ENCODE measurements around the gene ANKRD33. TPM values are rescaled to one million over a fixed set of nuclear protein-coding genes. Genes with fewer than 3 reads are reported as not detected.

Gene ANKRD33
- total RNA-seq, 4 donors from 2014 or later = 0.70 TPM; not detected in 3

DNA sequence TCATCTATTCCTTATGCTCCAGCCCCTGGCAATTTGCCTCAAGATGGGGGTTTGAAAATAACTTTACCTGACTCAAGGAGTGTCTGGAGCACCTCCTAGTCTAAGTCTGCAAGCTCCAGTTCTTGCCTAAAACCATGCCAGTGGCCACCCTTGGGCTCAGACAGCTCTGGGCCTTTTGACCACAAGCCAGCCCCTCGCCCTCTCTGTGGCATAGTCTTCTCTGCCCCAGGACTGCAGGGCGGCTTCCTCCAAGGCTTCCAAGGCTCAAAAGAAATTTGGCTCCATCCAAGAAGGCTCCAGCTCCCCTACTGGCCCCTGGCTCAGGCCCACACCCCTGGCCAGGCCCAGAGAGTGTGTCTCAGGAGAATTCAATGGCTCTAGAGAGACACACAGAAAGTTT lies 34.2 kb downstream of the ANKRD33 start:
- Histone ChIP-seq H3K27ac (peak overlapping the region in 3 of 4 donors; percentile 74 to 83 (median 80)), H3K27me3 (no peaks in the 10 kb centered on the region), H3K36me3 (peaks cover 0 to 8% (median 0%) of the 10 kb centered on the region in 3 donors), H3K4me1 (peaks cover 10 to 39% (median 18%) of the 10 kb centered on the region in 3 donors), H3K4me3 (no peak overlapping the region), H3K9me3 (no peaks in the 10 kb centered on the region)
- 83% methylated on average over 1 of the region's 2 CpGs; no CpG with 5 or more reads in 1 of the 2 donors for WGBS, 2 donors
- DNase-seq = no peak
- TF ChIP-seq, protein P1, sequence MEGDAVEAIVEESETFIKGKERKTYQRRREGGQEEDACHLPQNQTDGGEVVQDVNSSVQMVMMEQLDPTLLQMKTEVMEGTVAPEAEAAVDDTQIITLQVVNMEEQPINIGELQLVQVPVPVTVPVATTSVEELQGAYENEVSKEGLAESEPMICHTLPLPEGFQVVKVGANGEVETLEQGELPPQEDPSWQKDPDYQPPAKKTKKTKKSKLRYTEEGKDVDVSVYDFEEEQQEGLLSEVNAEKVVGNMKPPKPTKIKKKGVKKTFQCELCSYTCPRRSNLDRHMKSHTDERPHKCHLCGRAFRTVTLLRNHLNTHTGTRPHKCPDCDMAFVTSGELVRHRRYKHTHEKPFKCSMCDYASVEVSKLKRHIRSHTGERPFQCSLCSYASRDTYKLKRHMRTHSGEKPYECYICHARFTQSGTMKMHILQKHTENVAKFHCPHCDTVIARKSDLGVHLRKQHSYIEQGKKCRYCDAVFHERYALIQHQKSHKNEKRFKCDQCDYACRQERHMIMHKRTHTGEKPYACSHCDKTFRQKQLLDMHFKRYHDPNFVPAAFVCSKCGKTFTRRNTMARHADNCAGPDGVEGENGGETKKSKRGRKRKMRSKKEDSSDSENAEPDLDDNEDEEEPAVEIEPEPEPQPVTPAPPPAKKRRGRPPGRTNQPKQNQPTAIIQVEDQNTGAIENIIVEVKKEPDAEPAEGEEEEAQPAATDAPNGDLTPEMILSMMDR (IDR thresholded peaks at IDR 0.05) = no peak
- TF ChIP-seq POLR2A (IDR thresholded peaks at IDR 0.05) = no peak
- intact Hi-C loops (cut with DNase I) = no loop called here

DNA sequence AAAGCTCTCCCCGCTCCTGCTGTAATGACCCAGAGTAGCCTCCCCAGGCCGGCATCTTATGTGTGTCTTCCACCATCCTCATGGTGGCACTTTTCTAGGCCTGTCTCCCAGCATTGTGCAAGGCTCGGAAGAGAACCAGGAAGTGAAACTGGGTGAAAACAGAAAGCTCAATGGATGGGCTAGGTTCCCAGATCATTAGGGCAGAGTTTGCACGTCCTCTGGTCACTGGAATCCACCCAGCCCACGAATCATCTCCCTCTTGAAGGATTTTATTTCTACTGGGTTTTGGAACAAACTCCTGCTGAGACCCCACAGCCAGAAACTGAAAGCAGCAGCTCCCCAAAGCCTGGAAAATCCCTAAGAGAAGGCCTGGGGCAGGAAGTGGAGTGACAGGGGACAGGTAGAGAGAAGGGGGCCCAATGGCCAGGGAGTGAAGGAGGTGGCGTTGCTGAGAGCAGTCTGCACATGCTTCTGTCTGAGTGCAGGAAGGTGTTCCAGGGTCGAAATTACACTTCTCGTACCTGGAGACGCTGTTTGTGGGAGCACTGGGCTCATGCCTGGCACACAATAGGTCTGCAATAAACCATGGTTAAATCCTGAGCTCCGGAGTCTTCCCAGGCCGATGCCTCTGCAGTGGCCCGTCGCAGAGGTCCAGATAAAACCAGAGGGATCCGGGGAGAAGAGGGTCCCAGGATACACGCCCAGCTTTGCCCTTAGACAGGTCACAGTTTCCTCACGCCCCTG lies 35.0 kb downstream of the ANKRD33 start:
- peaks cover 10 to 31% (median 18%) of the 10 kb centered on the region in 3 donors for H3K4me1 ChIP-seq
- DNase-seq = no peak
- intact Hi-C loops (cut with DNase I) = no loop called here
- H3K36me3 ChIP-seq = peaks cover 0 to 8% (median 0%) of the 10 kb centered on the region in 3 donors
- 39 to 45% methylated on average over 6 to 15 of the region's 16 CpGs for WGBS, 2 donors
- peak overlapping the region; percentile 33 to 83 (median 77) for H3K27ac ChIP-seq
- TF ChIP-seq POLR2A (IDR thresholded peaks at IDR 0.05) = no peak
- TF ChIP-seq, protein P1 (IDR thresholded peaks at IDR 0.05) = no peak
- peak overlapping the region in 1 of 4 donors; percentile 44 for H3K4me3 ChIP-seq
- no peaks in the 10 kb centered on the region for H3K9me3 ChIP-seq
- H3K27me3 ChIP-seq = no peaks in the 10 kb centered on the region

DNA sequence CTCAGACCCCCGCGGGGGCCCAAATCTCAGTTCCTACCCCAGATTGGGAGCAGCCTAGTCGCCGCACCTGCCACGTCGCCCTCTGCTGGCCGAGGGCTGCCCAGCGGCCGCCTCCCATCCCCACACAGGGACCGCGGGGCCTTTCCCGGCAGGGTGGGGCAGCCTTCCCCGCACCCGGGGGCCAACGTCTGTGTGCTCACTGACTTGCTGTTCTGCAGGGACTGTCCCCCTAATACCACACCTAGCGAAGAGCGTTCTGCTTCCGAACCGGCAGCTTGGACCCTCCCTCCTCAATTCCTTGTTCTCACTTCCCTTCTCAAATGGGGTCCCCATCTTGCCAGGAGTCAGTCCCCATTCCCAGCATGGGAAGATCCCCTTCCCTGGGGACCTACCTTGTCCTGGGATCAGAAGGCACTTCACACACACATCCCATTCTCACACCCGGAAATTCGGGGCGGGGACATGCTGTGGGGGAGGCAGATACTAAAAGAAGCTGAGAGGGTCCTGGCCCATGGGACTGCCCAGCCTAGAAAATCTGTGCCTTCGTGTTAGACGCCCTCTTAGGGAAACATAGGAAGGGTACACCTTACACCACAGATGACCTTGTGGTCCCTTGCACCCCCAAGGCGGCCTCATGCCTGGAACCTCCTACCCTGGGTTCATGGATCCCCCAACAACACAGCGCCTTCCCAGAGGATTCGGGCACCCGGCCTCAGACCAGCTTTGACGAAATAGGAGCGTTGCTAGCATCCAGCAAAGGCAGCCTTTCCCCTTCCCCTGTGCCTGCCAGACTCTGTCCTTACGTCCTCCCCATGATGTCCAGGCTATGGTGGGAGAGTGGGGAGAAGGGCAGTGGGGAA lies 35.8 kb downstream of the ANKRD33 start:
- Histone ChIP-seq H3K4me3 (peak overlapping the region in 1 of 4 donors; percentile 44), H3K4me1 (peaks cover 10 to 29% (median 18%) of the 10 kb centered on the region in 3 donors), H3K9me3 (no peaks in the 10 kb centered on the region), H3K27ac (peak overlapping the region; percentile 33 to 83 (median 77)), H3K36me3 (peaks cover 0 to 4% (median 0%) of the 10 kb centered on the region in 3 donors), H3K27me3 (no peaks in the 10 kb centered on the region)
- no peak for TF ChIP-seq POLR2A (IDR thresholded peaks at IDR 0.05)
- TF ChIP-seq, protein P1 (IDR thresholded peaks at IDR 0.05) = peak; percentile 47 to 82 (median 70)
- intact Hi-C loops (cut with DNase I) = loop anchor here (2.0 kb wide), 1 partner anchor 57 kb away; no protein-coding TSS in a partner anchor
- DNase-seq = no peak
- 8 to 52% methylated on average over 8 of the region's 31 CpGs for WGBS, 2 donors

DNA sequence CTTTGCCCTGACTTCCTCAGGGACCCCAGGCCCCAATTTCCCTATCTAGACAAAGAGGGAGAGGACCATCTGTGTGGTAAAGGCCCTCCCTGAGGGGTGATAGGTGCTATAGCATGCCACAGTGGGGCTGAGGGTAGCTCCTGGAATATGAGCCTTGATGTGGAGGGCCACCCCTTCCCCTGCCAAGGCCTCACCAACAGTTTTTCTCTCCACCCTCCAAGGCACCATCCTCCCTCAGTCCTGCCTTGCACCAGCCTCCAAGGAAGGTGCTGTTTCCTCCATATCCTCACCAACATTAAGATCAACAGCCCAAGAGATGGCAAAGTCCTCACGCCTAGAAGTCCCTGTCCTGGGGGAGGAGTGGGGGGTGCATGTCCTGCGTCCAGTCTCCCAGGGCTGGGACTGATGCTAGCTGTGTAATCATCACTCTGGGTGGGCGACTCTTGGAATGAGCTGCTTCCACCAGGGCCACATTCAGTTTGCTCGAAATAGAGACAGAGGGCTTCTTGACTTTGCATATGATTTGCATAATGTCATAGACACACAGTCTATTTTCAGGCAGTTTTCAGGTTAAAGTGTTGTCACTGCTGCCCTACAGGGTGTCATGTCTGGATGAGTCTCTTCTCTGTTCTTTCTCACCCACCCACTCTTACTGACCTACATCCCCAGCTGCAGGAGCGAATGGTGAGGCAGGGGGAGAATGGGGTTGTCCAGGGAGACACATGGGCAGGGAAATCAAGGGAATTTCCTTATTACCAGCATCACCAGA lies 36.8 kb downstream of the ANKRD33 start:
- DNase-seq = no peak
- intact Hi-C loops (cut with DNase I) = loop anchor here (2.0 kb wide), 1 partner anchor 56 kb away; no protein-coding TSS in a partner anchor
- 71 to 86% methylated on average over 2 to 5 of the region's 5 CpGs for WGBS, 2 donors

More for the DNA sequence above, 36.8 kb downstream of the ANKRD33 start:
- H3K36me3 ChIP-seq = no peaks in the 10 kb centered on the region
- peaks cover 10 to 29% (median 18%) of the 10 kb centered on the region in 3 donors for H3K4me1 ChIP-seq
- TF ChIP-seq, protein P1 (IDR thresholded peaks at IDR 0.05) = no peak
- TF ChIP-seq POLR2A (IDR thresholded peaks at IDR 0.05) = no peak
- no peaks in the 10 kb centered on the region for H3K27me3 ChIP-seq
- H3K4me3 ChIP-seq = no peak overlapping the region
- H3K27ac ChIP-seq = peak overlapping the region in 1 of 4 donors; percentile 14
- H3K9me3 ChIP-seq = no peaks in the 10 kb centered on the region

Measured in esophagus squamous epithelium (tissue), 5 donors.